H1 (cell line): ENCODE measurements around the gene SMCP. TPM values are rescaled to one million over a fixed set of nuclear protein-coding genes. Genes with fewer than 3 reads are reported as not detected.

Source experiments
- CTCF ChIA-PET: fragments of 300-600 bp; sonication (Branson Sonifier 250); formaldehyde crosslinking; loops from one replicate; lab custom pipeline; 2021; ENCODE audit not compliant: partially characterized antibody; lab: Charles Lee
- POLR2A ChIA-PET: fragments of 300-600 bp; sonication (Branson Sonifier 250); formaldehyde crosslinking; loops from one replicate; lab custom pipeline; 2021; ENCODE audit warnings: inconsistent platforms; ENCODE audit not compliant: partially characterized antibody; lab: Charles Lee
- DNase-seq, 2 experiments: peaks; one replicate each; pipeline versions ENCODE4 v3.0.0 to v3.0.0-alpha.2; 2010 to 2022; ENCODE audit warnings: low spot score in 2 of 2, low read depth in 1 of 2, mixed read lengths in 1 of 2
- FAIRE-seq: peaks from 2 replicates; lab custom pipeline; 2011; peaks lifted over from hg19 to GRCh38; lab: Jason Lieb, UNC
- H2AFZ ChIP-seq: 2 replicates; pipeline ENCODE4 v1.8.1; 2012; ENCODE audit warnings: low read length, inconsistent platforms
- H2AK5ac ChIP-seq: 2 replicates; pipeline ENCODE4 v1.6.1; 2013; ENCODE audit warnings: low read depth, low read length
- H2BK120ac ChIP-seq: replicated peaks from 2 replicates; pipeline ENCODE3; 2013; ENCODE audit warnings: low read depth, low read length, inconsistent platforms
- H2BK12ac ChIP-seq: 2 replicates; pipeline ENCODE4 v1.6.1; 2013; ENCODE audit warnings: low read depth, low read length
- H2BK15ac ChIP-seq: 2 replicates; pipeline ENCODE4 v1.6.1; 2013; ENCODE audit warnings: low read length
- H2BK20ac ChIP-seq: 2 replicates; pipeline ENCODE4 v1.6.1; 2013; ENCODE audit warnings: low read length
- H2BK5ac ChIP-seq: 2 replicates; pipeline ENCODE4 v1.6.1; 2013; ENCODE audit warnings: low read depth, low read length
- H3K14ac ChIP-seq: 2 replicates; pipeline ENCODE4 v1.6.1; 2013; ENCODE audit warnings: inconsistent platforms; ENCODE audit not compliant: insufficient read length
- H3K18ac ChIP-seq: 2 replicates; pipeline ENCODE4 v1.6.1; 2013; ENCODE audit warnings: low read length; ENCODE audit errors: extremely low read depth
- H3K23ac ChIP-seq: 2 replicates; pipeline ENCODE4 v1.6.1; 2013; ENCODE audit warnings: inconsistent platforms; ENCODE audit not compliant: insufficient read length
- H3K23me2 ChIP-seq: 2 replicates; pipeline ENCODE4 v1.6.1; 2013; ENCODE audit warnings: low read depth, low read length
- H3K27ac ChIP-seq: 2 replicates; pipeline ENCODE4 v1.6.1; 2011; ENCODE audit warnings: low read depth, low read length, inconsistent platforms
- H3K27me3 ChIP-seq, 4 experiments: replicated peaks in 1 of 4; 1 replicate in 1 of 4; 2 replicates in 3 of 4; pipeline versions ENCODE4 v1.6.1 to v1.8.1; 2011 to 2013; ENCODE audit warnings: low read length in 3 of 4, mild to moderate bottlenecking in 3 of 4, inconsistent platforms in 2 of 4, mixed read lengths in 2 of 4, moderate library complexity in 1 of 4; ENCODE audit not compliant: control insufficient read depth in 3 of 4, insufficient read depth in 3 of 4; ENCODE audit errors: extremely low read depth in 1 of 4
- H3K36me3 ChIP-seq, 4 experiments: 2 replicates each; pipeline versions ENCODE4 v1.6.1 to v1.8.1; 2011 to 2013; ENCODE audit warnings: mild to moderate bottlenecking in 4 of 4, low read length in 3 of 4, moderate library complexity in 2 of 4, control low read depth in 1 of 4, inconsistent platforms in 1 of 4; ENCODE audit not compliant: insufficient read depth in 4 of 4, control insufficient read depth in 2 of 4
- H3K4ac ChIP-seq: replicated peaks from 2 replicates; pipeline ENCODE3; 2013; ENCODE audit warnings: low read length, low read depth, mixed read lengths, inconsistent platforms; ENCODE audit not compliant: insufficient read length
- H3K4me1 ChIP-seq, 4 experiments: replicated peaks in 1 of 4; 1 replicate in 1 of 4; 2 replicates in 3 of 4; pipeline versions ENCODE4 v1.6.1 to v1.8.1; 2011 to 2013; ENCODE audit warnings: low read length in 3 of 4, inconsistent platforms in 2 of 4, mixed read lengths in 1 of 4; ENCODE audit not compliant: insufficient read depth in 4 of 4, control insufficient read depth in 3 of 4
- H3K4me2 ChIP-seq, 2 experiments: 2 replicates each; pipeline versions ENCODE4 v1.6.1 to v1.8.1; 2011 to 2013; ENCODE audit warnings: low read depth in 2 of 2, low read length in 2 of 2, control low read depth in 1 of 2, inconsistent platforms in 1 of 2, mild to moderate bottlenecking in 1 of 2; ENCODE audit not compliant: insufficient read depth in 1 of 2
- H3K4me3 ChIP-seq, 4 experiments: fragments of 200-600, 300-600 bp in 1 of 4; sonication (generic), shearing (Covaris generic), sonication (Bioruptor Twin) in 1 of 4; 2 replicates each; pipeline versions ENCODE4 v1.5.1 to v1.8.1; 2011 to 2016; ENCODE audit warnings: low read length in 4 of 4, low read depth in 3 of 4, control low read depth in 2 of 4, inconsistent platforms in 2 of 4, mild to moderate bottlenecking in 2 of 4, mixed read lengths in 1 of 4, moderate library complexity in 1 of 4; ENCODE audit not compliant: insufficient read depth in 2 of 4; ENCODE audit errors: extremely low read depth in 1 of 4
- H3K56ac ChIP-seq: replicated peaks from 2 replicates; pipeline ENCODE3; 2013; ENCODE audit warnings: low read depth, mild to moderate bottlenecking, mixed read lengths, low read length, inconsistent platforms; ENCODE audit not compliant: insufficient read length
- H3K79me1 ChIP-seq: 2 replicates; pipeline ENCODE4 v1.6.1; 2013; ENCODE audit warnings: low read depth, low read length, control low read depth
- H3K79me2 ChIP-seq, 2 experiments: 2 replicates each; pipeline versions ENCODE4 v1.6.1 to v1.8.1; 2012 to 2013; ENCODE audit warnings: low read length in 2 of 2, mild to moderate bottlenecking in 2 of 2, inconsistent platforms in 1 of 2; ENCODE audit not compliant: insufficient read depth in 2 of 2, control insufficient read depth in 1 of 2
- H3K9ac ChIP-seq, 4 experiments: replicated peaks in 1 of 4; 1 replicate in 1 of 4; 2 replicates in 3 of 4; pipeline versions ENCODE4 v1.6.1 to v1.8.1; 2011 to 2013; ENCODE audit warnings: low read depth in 3 of 4, low read length in 3 of 4, control low read depth in 2 of 4, mild to moderate bottlenecking in 2 of 4, moderate library complexity in 2 of 4, inconsistent platforms in 1 of 4; ENCODE audit errors: extremely low read depth in 1 of 4
- H3K9me3 ChIP-seq, 2 experiments: 2 replicates each; pipeline versions ENCODE4 v1.6.1 to v1.8.1; 2012 to 2013; ENCODE audit warnings: mild to moderate bottlenecking in 2 of 2, moderate library complexity in 2 of 2, control low read depth in 1 of 2, inconsistent platforms in 1 of 2, low read depth in 1 of 2, low read length in 1 of 2, mixed read lengths in 1 of 2; ENCODE audit not compliant: insufficient read depth in 2 of 2
- H4K20me1 ChIP-seq, 2 experiments: replicated peaks in 1 of 2; 2 replicates each; pipeline versions ENCODE3 to v1.8.1; 2011 to 2013; ENCODE audit warnings: inconsistent platforms in 2 of 2, low read length in 2 of 2, mild to moderate bottlenecking in 1 of 2; ENCODE audit not compliant: insufficient read depth in 2 of 2, control insufficient read depth in 1 of 2
- H4K5ac ChIP-seq: 2 replicates; pipeline ENCODE4 v1.6.1; 2013; ENCODE audit warnings: low read length, low read depth, mixed read lengths, inconsistent platforms; ENCODE audit not compliant: insufficient read length
- H4K8ac ChIP-seq: 2 replicates; pipeline ENCODE4 v1.8.0; 2013; ENCODE audit warnings: mild to moderate bottlenecking, moderate library complexity, low read length, inconsistent platforms; ENCODE audit not compliant: insufficient read depth; ENCODE audit errors: extremely low read depth
- H4K91ac ChIP-seq: replicated peaks from 2 replicates; pipeline ENCODE3; 2013; ENCODE audit warnings: low read length, mixed read lengths, inconsistent platforms; ENCODE audit not compliant: insufficient read length
- CBX5 ChIP-seq: fragments of 300-800, 300-1000 bp; sonication (generic); IDR thresholded peaks from 2 replicates; pipeline ENCODE4 v1.7.1; 2016; ENCODE audit warnings: antibody characterized with exemption, low read length, low read depth
- CEBPB ChIP-seq: IDR thresholded peaks from 2 replicates; pipeline ENCODE4 v1.6.1; 2012; ENCODE audit warnings: low read depth, low read length
- EZH2 ChIP-seq: fragments of 200-600 bp; sonication (generic); IDR thresholded peaks from 2 replicates; pipeline ENCODE4 v1.7.1; 2012; ENCODE audit warnings: low read depth, mild to moderate bottlenecking, moderate library complexity, low read length, inconsistent platforms; ENCODE audit not compliant: severe bottlenecking
- KDM5A ChIP-seq: fragments of 200-600 bp; IDR thresholded peaks from 2 replicates; pipeline ENCODE4 v1.7.1; 2012; ENCODE audit warnings: mild to moderate bottlenecking, low read length, inconsistent platforms, mixed read lengths
- NRF1 ChIP-seq: IDR thresholded peaks from 2 replicates; pipeline ENCODE4 v1.6.1; 2011; ENCODE audit warnings: mild to moderate bottlenecking, low read depth, low read length, improper control_type of control experiment
- POLR2A ChIP-seq, 2 experiments: IDR thresholded peaks; 1 replicate in 1 of 2; 2 replicates in 1 of 2; pipeline ENCODE4 v1.6.1; 2011; ENCODE audit warnings: low read depth in 2 of 2, low read length in 2 of 2, mild to moderate bottlenecking in 2 of 2; ENCODE audit errors: control extremely low read depth in 1 of 2
- RFX5 ChIP-seq: IDR thresholded peaks from 2 replicates; pipeline ENCODE4 v1.6.1; 2011; ENCODE audit warnings: low read depth, low read length, improper control_type of control experiment, borderline replicate concordance
- SIRT6 ChIP-seq: IDR thresholded peaks from one replicate; pipeline ENCODE4 v1.7.1; 2012; ENCODE audit warnings: low read length, inconsistent platforms
- SIX5 ChIP-seq: IDR thresholded peaks from 2 replicates; pipeline ENCODE4 v1.6.1; 2011; ENCODE audit warnings: mild to moderate bottlenecking, low read depth, low read length
- TAF1 ChIP-seq: IDR thresholded peaks from 2 replicates; pipeline ENCODE4 v1.6.1; 2011; ENCODE audit warnings: mild to moderate bottlenecking, low read depth, low read length
- WGBS, 2 experiments: shearing (Covaris generic) in 1 of 2; methylation state at CpG; one replicate each; pipeline versions ENCODE4 v1.1.6 to v1.1.7; 2013 to 2015; ENCODE audit warnings: low lambda C conversion rate in 2 of 2, mixed read lengths in 2 of 2, inconsistent platforms in 1 of 2, low coverage in 1 of 2, missing lambda C conversion rate in 1 of 2; ENCODE audit not compliant: insufficient replicate concordance in 2 of 2, insufficient coverage in 1 of 2, insufficient read length in 1 of 2; ENCODE audit errors: extremely low coverage in 1 of 2, missing lambda C conversion rate in 1 of 2; 5-methylcytosine and 5-hydroxymethylcytosine counted together
- polyA plus RNA-seq, 7 experiments: library from polyadenylated mRNA; depleted of rRNA in 3 of 7; stranded (reverse) in 5 of 7; unstranded in 2 of 7; fragments of >200 nt in 5 of 7; fragments of 200-250 nt in 2 of 7; gene quantifications; 1 replicate in 5 of 7; 2 replicates in 1 of 7; 4 replicates in 1 of 7; pipeline versions ENCODE4 v1.2.1 to v1.2.3, GENCODE V29; 2011 to 2013; ENCODE audit warnings: missing spikeins in 2 of 7, mixed read lengths in 2 of 7
- total RNA-seq: library from RNA; stranded (reverse); fragmentation: NEBNext Ultra II Directional; extraction: Animal tissue kit (Norgen Biotek cat#: 25700); gene quantifications from 2 replicates; pipeline ENCODE4 v1.2.1, GENCODE V29; 2021
- TF ChIP-seq, protein P1 (sequence below): IDR thresholded peaks from 2 replicates; pipeline ENCODE4 v1.6.1; 2012; ENCODE audit warnings: low read length, inconsistent platforms

SMCP gene
- total and polyA plus RNA-seq, 2 of the 8 experiments (the other 6 are each of a cell fraction or from before 2014, with no cell fraction given): not detected

DNA sequence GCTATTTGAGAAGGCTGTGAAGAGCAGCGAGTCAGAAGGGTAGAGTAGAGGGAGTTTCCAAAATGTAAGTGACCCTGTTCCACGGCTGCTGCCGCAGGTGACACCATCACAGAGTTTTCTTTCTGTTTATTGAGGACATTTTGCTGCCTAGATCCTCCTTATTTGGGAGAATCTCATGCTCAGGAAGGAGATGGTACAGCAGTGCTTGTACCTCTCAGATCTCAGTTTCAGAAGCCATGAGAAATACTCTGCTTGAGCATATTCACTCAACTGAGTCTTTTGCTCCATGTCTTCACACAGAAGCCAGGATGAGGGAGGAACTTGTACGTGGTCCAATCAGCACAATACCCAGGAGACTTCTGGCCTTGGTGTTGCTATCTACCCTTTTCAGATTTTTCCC is 16.7 kb upstream of the SMCP start:
- no peak overlapping the region for H2BK20ac ChIP-seq
- H3K4me1 ChIP-seq: no peaks in the 10 kb centered on the region
- H3K36me3 ChIP-seq: peaks cover 0 to 3% (median 0%) of the 10 kb centered on the region in 4 experiments; a peak in 1 of 8 replicates
- no peak overlapping the region for H3K23ac ChIP-seq
- no peak overlapping the region for H3K14ac ChIP-seq
- no peak overlapping the region for H2BK120ac ChIP-seq
- FAIRE-seq: no peak
- no peak for TF ChIP-seq SIX5
- TF ChIP-seq CEBPB: no peak
- no peak for TF ChIP-seq KDM5A
- no peak for TF ChIP-seq SIRT6
- no peak for TF ChIP-seq NRF1
- no peak for TF ChIP-seq TAF1
- no peak for TF ChIP-seq POLR2A (IDR thresholded peaks at IDR 0.05; ENCODE audit: control extremely low read depth in 1 of 2, low read depth in 2 of 2, low read length in 2 of 2)
- TF ChIP-seq EZH2: no peak
- TF ChIP-seq CBX5: no peak
- TF ChIP-seq, protein P1, sequence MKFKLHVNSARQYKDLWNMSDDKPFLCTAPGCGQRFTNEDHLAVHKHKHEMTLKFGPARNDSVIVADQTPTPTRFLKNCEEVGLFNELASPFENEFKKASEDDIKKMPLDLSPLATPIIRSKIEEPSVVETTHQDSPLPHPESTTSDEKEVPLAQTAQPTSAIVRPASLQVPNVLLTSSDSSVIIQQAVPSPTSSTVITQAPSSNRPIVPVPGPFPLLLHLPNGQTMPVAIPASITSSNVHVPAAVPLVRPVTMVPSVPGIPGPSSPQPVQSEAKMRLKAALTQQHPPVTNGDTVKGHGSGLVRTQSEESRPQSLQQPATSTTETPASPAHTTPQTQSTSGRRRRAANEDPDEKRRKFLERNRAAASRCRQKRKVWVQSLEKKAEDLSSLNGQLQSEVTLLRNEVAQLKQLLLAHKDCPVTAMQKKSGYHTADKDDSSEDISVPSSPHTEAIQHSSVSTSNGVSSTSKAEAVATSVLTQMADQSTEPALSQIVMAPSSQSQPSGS: no peak
- no peak for TF ChIP-seq RFX5
- TF ChIP-seq, all 59 proteins: peak for 0
- H2BK5ac ChIP-seq: no peak overlapping the region
- H3K79me1 ChIP-seq: no peaks in the 10 kb centered on the region
- no peak overlapping the region for H2AFZ ChIP-seq
- H3K79me2 ChIP-seq: no peaks in the 10 kb centered on the region
- H4K91ac ChIP-seq: no peak overlapping the region
- no peak for DNase-seq
- H2BK15ac ChIP-seq: no peak overlapping the region
- WGBS, 2 experiments: 66% methylated on average over 4 of the region's 4 CpGs; no CpG with 5 or more reads in 1 of the 2 experiments
- no peak overlapping the region for H3K4ac ChIP-seq
- no peak overlapping the region for H3K56ac ChIP-seq
- no peaks in the 10 kb centered on the region for H3K27me3 ChIP-seq
- no peak overlapping the region for H4K8ac ChIP-seq
- H2BK12ac ChIP-seq: no peak overlapping the region
- no peak overlapping the region for H3K27ac ChIP-seq
- no peak overlapping the region for H3K9ac ChIP-seq
- H4K5ac ChIP-seq: no peak overlapping the region
- H3K18ac ChIP-seq: no peak overlapping the region
- no peak overlapping the region for H3K4me3 ChIP-seq
- no peak overlapping the region for H3K4me2 ChIP-seq
- H2AK5ac ChIP-seq: no peak overlapping the region
- ChIA-PET POLR2A (no interaction called here), CTCF (no interaction called here)
- no peaks in the 10 kb centered on the region for H4K20me1 ChIP-seq
- H3K23me2 ChIP-seq: no peaks in the 10 kb centered on the region
- peaks cover 64 to 79% of the 10 kb centered on the region in 2 experiments for H3K9me3 ChIP-seq
